KMS-11 (cell line): Measurements from ENCODE around the gene MYO18B.

Source experiments
- H2AFZ ChIP-seq: fragments of 200-600 bp; sonication (generic); 2 replicates; pipeline ENCODE4 v1.6.1; 2016; ENCODE audit warnings: antibody characterized with exemption, mixed run types, low read depth
- H3K27ac ChIP-seq: fragments of 200-600 bp; sonication (generic); 2 replicates; pipeline ENCODE4 v1.6.1; 2016; ENCODE audit warnings: mild to moderate bottlenecking, mixed run types
- H3K27me3 ChIP-seq: fragments of 200-600 bp; sonication (generic); 2 replicates; pipeline ENCODE4 v1.6.1; 2017; ENCODE audit warnings: mild to moderate bottlenecking, low read depth, mixed run types, moderate library complexity; ENCODE audit not compliant: insufficient read depth
- H3K36me3 ChIP-seq: fragments of 200-600 bp; sonication (generic); 2 replicates; pipeline ENCODE4 v1.6.1; 2017; ENCODE audit warnings: mild to moderate bottlenecking, mixed run types; ENCODE audit not compliant: insufficient read depth
- H3K4me1 ChIP-seq: fragments of 200-600 bp; sonication (generic); 2 replicates; pipeline ENCODE4 v1.6.1; 2016; ENCODE audit warnings: mild to moderate bottlenecking, low read depth, mixed run types; ENCODE audit not compliant: poor library complexity, severe bottlenecking
- H3K4me2 ChIP-seq: fragments of 200-600 bp; sonication (generic); 2 replicates; pipeline ENCODE4 v1.7.0; 2016; ENCODE audit warnings: mild to moderate bottlenecking, mixed run types
- H3K4me3 ChIP-seq: fragments of 200-600 bp; sonication (generic); IDR thresholded peaks from 2 replicates; pipeline ENCODE4 v1.6.1; 2017; ENCODE audit warnings: low read depth, low read length, mixed read lengths; ENCODE audit not compliant: insufficient read depth
- H3K79me2 ChIP-seq: fragments of 200-600 bp; sonication (generic); 2 replicates; pipeline ENCODE4 v1.6.1; 2016; ENCODE audit warnings: low read depth, mixed run types; ENCODE audit not compliant: insufficient read depth
- H3K9ac ChIP-seq: fragments of 200-600 bp; sonication (generic); 2 replicates; pipeline ENCODE4 v1.6.1; 2016; ENCODE audit warnings: mild to moderate bottlenecking, mixed run types
- H4K20me1 ChIP-seq: fragments of 200-600 bp; sonication (generic); 2 replicates; pipeline ENCODE4 v1.6.1; 2016; ENCODE audit warnings: mild to moderate bottlenecking, mixed run types; ENCODE audit not compliant: insufficient read depth
- CTCF ChIP-seq: fragments of 200-600 bp; sonication (generic); conservative IDR thresholded peaks from 2 replicates; pipeline ENCODE4 v1.6.1; 2017; ENCODE audit warnings: low read depth, mild to moderate bottlenecking, antibody characterized with exemption, low read length, moderate library complexity, mixed read lengths

MYO18B gene

GRCh38 chr22:26053737-26054316 lies 311.8 kb downstream of the MYO18B start:
- no peak overlapping the region for H3K4me2 ChIP-seq

GRCh38 chr22:26054841-26055605 lies 313.0 kb downstream of the MYO18B start:
- no peak overlapping the region for H2AFZ ChIP-seq
- H4K20me1 ChIP-seq, result no peaks in the 10 kb centered on the region
- no peak overlapping the region for H3K9ac ChIP-seq
- H3K79me2 ChIP-seq, result no peaks in the 10 kb centered on the region
- no peaks in the 10 kb centered on the region for H3K27me3 ChIP-seq
- H3K4me3 ChIP-seq, result no peak overlapping the region
- no peak for TF ChIP-seq CTCF
- no peaks in the 10 kb centered on the region for H3K4me1 ChIP-seq
- H3K4me2 ChIP-seq, result no peak overlapping the region
- no peak overlapping the region for H3K27ac ChIP-seq
- no peaks in the 10 kb centered on the region for H3K36me3 ChIP-seq

More at GRCh38 chr22:26053737-26054316, 311.8 kb downstream of the MYO18B start:
- H3K4me1 ChIP-seq, result no peaks in the 10 kb centered on the region
- H3K27me3 ChIP-seq, result no peaks in the 10 kb centered on the region
- no peaks in the 10 kb centered on the region for H3K79me2 ChIP-seq
- no peak overlapping the region for H3K9ac ChIP-seq
- H2AFZ ChIP-seq, result no peak overlapping the region
- H4K20me1 ChIP-seq, result no peaks in the 10 kb centered on the region
- no peak overlapping the region for H3K27ac ChIP-seq
- TF ChIP-seq CTCF, result no peak
- H3K36me3 ChIP-seq, result no peaks in the 10 kb centered on the region
- H3K4me3 ChIP-seq, result no peak overlapping the region

- Histone ChIP-seq H3K9ac (no peak overlapping the region), H3K4me3 (no peak overlapping the region), H3K4me1 (no peaks in the 10 kb centered on the region), H3K36me3 (no peaks in the 10 kb centered on the region), H3K4me2 (no peak overlapping the region), H3K27me3 (no peaks in the 10 kb centered on the region), H3K27ac (no peak overlapping the region), H2AFZ (no peak overlapping the region), H4K20me1 (no peaks in the 10 kb centered on the region), H3K79me2 (no peaks in the 10 kb centered on the region)
- TF ChIP-seq CTCF, result no peak
Measured at GRCh38 chr22:26055693-26056092, 313.7 kb downstream of the MYO18B start.

- H3K4me3 ChIP-seq, result no peak overlapping the region
- H3K4me1 ChIP-seq, result no peaks in the 10 kb centered on the region
- H3K36me3 ChIP-seq, result no peaks in the 10 kb centered on the region
- H3K4me2 ChIP-seq, result no peak overlapping the region
- no peak overlapping the region for H3K9ac ChIP-seq
- H3K27me3 ChIP-seq, result no peaks in the 10 kb centered on the region
- no peak overlapping the region for H3K27ac ChIP-seq
- H3K79me2 ChIP-seq, result no peaks in the 10 kb centered on the region
- no peak overlapping the region for H2AFZ ChIP-seq
- TF ChIP-seq CTCF, result no peak
- H4K20me1 ChIP-seq, result no peaks in the 10 kb centered on the region
Measured at GRCh38 chr22:26056455-26057200, 314.6 kb downstream of the MYO18B start.
